K562 (cell line): ENCODE data around the gene CARMIL1. TPM values are rescaled to one million over a fixed set of nuclear protein-coding genes. Genes with fewer than 3 reads are reported as not detected.

ENCODE experiments used
- ATAC-seq: fragments of 200-7000 bp; cut with Tn5 transposase; 3 replicates; pipeline ENCODE4 v1.9.1; 2020; ENCODE audit warnings: moderate library complexity
- BruUV-seq: library from RNA; stranded (reverse); fragments of 400-500 nt; replicated peaks from 2 replicates; lab custom pipeline; 2021; lab: Mats Ljungman, UMichigan
- CTCF ChIA-PET: fragments of 300-600 bp; formaldehyde crosslinking; extraction: SDS; loops from one replicate; lab custom pipeline; 2021; ENCODE audit warnings: low intra/inter-chr PET ratio; lab: Yijun Ruan, JAX
- POLR2A ChIA-PET: fragments of 300-600, 350-650 bp; sonication (Branson Sonifier 250); formaldehyde crosslinking; extraction: SDS; loops from one replicate; lab custom pipeline; 2021; ENCODE audit warnings: antibody characterized with exemption, inconsistent platforms; lab: Yijun Ruan, JAX
- DNase-seq, 4 experiments: peaks; one replicate each; pipeline versions ENCODE4 v3.0.0 to v3.0.0-alpha.2; 2011 to 2018; ENCODE audit warnings: low spot score in 3 of 4, mixed read lengths in 3 of 4; ENCODE audit errors: extremely low read depth in 1 of 4
- FAIRE-seq: peaks from 2 replicates; lab custom pipeline; 2011; peaks lifted over from hg19 to GRCh38; lab: Jason Lieb, UNC
- H2AFZ ChIP-seq: 2 replicates; pipeline ENCODE4 v1.6.0; 2011; ENCODE audit warnings: low read depth, low read length, control low read depth, inconsistent platforms
- H3K27ac ChIP-seq: fragments of 200-600 bp; 3 replicates; pipeline ENCODE4 v1.8.0; 2011; ENCODE audit warnings: low read depth, mild to moderate bottlenecking, control low read depth, inconsistent platforms, low read length, moderate library complexity, mixed read lengths; ENCODE audit errors: extremely low read depth
- H3K27me3 ChIP-seq, 2 experiments: fragments of 300-600 bp in 1 of 2; 2 replicates in 1 of 2; 3 replicates in 1 of 2; pipeline versions ENCODE4 v1.6.0 to v1.8.0; 2011; ENCODE audit warnings: inconsistent platforms in 2 of 2, low read length in 2 of 2, mild to moderate bottlenecking in 1 of 2, mixed read lengths in 1 of 2, moderate library complexity in 1 of 2; ENCODE audit not compliant: control insufficient read depth in 2 of 2, insufficient read depth in 2 of 2
- H3K36me3 ChIP-seq: fragments of 300-600 bp; 3 replicates; pipeline ENCODE4 v1.8.0; 2011; ENCODE audit warnings: mild to moderate bottlenecking, low read length, inconsistent platforms; ENCODE audit not compliant: control insufficient read depth, insufficient read depth
- H3K4me1 ChIP-seq, 2 experiments: fragments of 200-600 bp in 1 of 2; replicated peaks in 1 of 2; 2 replicates in 1 of 2; 3 replicates in 1 of 2; pipeline versions ENCODE4 v1.5.1 to v1.8.0; 2011; ENCODE audit warnings: inconsistent platforms in 2 of 2, low read length in 2 of 2, mild to moderate bottlenecking in 1 of 2, mixed read lengths in 1 of 2, moderate library complexity in 1 of 2; ENCODE audit not compliant: control insufficient read depth in 2 of 2, insufficient read depth in 2 of 2
- H3K4me2 ChIP-seq: 2 replicates; pipeline ENCODE4 v1.6.1; 2011; ENCODE audit warnings: low read length, control low read depth, inconsistent platforms, mixed read lengths; ENCODE audit not compliant: insufficient read depth
- H3K4me3 ChIP-seq: fragments of 200-600 bp; sonication (generic), shearing (Covaris generic); 2 replicates; pipeline ENCODE4 v1.5.1; 2016; ENCODE audit warnings: control low read depth, inconsistent platforms
- H3K79me2 ChIP-seq: fragments of 200-600 bp; 3 replicates; pipeline ENCODE4 v1.8.0; 2011; ENCODE audit warnings: low read length, inconsistent platforms; ENCODE audit not compliant: control insufficient read depth, insufficient read depth
- H3K9ac ChIP-seq, 2 experiments: 2 replicates each; pipeline versions ENCODE4 v1.6.0 to v1.6.1; 2011; ENCODE audit warnings: low read depth in 2 of 2, low read length in 2 of 2, control low read depth in 1 of 2, inconsistent platforms in 1 of 2, mild to moderate bottlenecking in 1 of 2, mixed read lengths in 1 of 2; ENCODE audit not compliant: insufficient read depth in 1 of 2
- H3K9me1 ChIP-seq: one replicate; pipeline ENCODE4 v1.6.0; 2011; ENCODE audit warnings: inconsistent platforms, mild to moderate bottlenecking, low read length, moderate library complexity; ENCODE audit not compliant: control insufficient read depth, insufficient read depth
- H3K9me3 ChIP-seq: replicated peaks from 2 replicates; pipeline ENCODE4 v1.5.1; 2011; ENCODE audit warnings: low read depth, low read length, inconsistent platforms; ENCODE audit not compliant: control insufficient read depth, insufficient read depth
- H4K20me1 ChIP-seq: replicated peaks from 2 replicates; pipeline ENCODE4 v1.6.1; 2011; ENCODE audit warnings: low read length, inconsistent platforms, mixed read lengths; ENCODE audit not compliant: control insufficient read depth, insufficient read depth
- WGBS: fragments of 100-300 bp; shearing (Covaris generic); methylation state at CpG from one replicate; pipeline ENCODE4 v1.1.6; 2016; ENCODE audit warnings: low coverage, mixed read lengths; ENCODE audit not compliant: insufficient coverage; ENCODE audit errors: missing lambda C conversion rate; 5-methylcytosine and 5-hydroxymethylcytosine counted together
- in situ Hi-C: fragments of 300-500 bp; cut with MboI; formaldehyde crosslinking; loops from 4 replicates; pipeline ENCODE4 v1.15.0; 2018; ENCODE audit warnings: inconsistent platforms, mixed read lengths
- intact Hi-C: fragments of 100-400 bp; cut with micrococcal nuclease; formaldehyde crosslinking; loops from 2 replicates; pipeline ENCODE4 v1.14.2; 2022
- polyA plus RNA-seq, 8 experiments: library from polyadenylated mRNA; depleted of rRNA in 4 of 8; stranded (reverse) in 5 of 8; unstranded in 3 of 8; fragments of >200 nt; fragmentation: Nextera tagmentation in 2 of 8; fragmentation: Illumina TruSeq in 1 of 8; extraction: Ambion mirVana in 2 of 8; extraction: Trizol in 1 of 8; gene quantifications; 2 replicates each; pipeline versions ENCODE4 v1.2.1 to v1.2.3, GENCODE V29; 2011 to 2014; ENCODE audit warnings: inconsistent platforms in 1 of 8, missing spikeins in 1 of 8
- total RNA-seq, 7 experiments: library from RNA; depleted of rRNA in 6 of 7; stranded (reverse); fragments of >200 nt in 6 of 7; fragmentation: Illumina TruSeq in 2 of 7; extraction: Trizol in 2 of 7; gene quantifications; 2 replicates each; pipeline versions ENCODE4 v1.2.1 to v1.2.3, GENCODE V29; 2011 to 2021; ENCODE audit warnings: low replicate concordance in 1 of 7
- TF ChIP-seq, protein P1 (sequence below): fragments of 250-450 bp; sonication (Bioruptor Pico); IDR thresholded peaks from 2 replicates; pipeline ENCODE4 v1.5.0; 2022; ENCODE audit warnings: mild to moderate bottlenecking
- TF ChIP-seq, protein P2 (sequence below), 3 experiments: IDR thresholded peaks in 2 of 3; conservative IDR thresholded peaks in 1 of 3; 2 replicates each; pipeline ENCODE4 v1.5.1; 2011 to 2012; ENCODE audit warnings: low read length in 3 of 3, mild to moderate bottlenecking in 3 of 3, control low read depth in 2 of 3, improper control_type of control experiment in 1 of 3, inconsistent platforms in 1 of 3, low read depth in 1 of 3, mixed read lengths in 1 of 3, moderate library complexity in 1 of 3; ENCODE audit not compliant: insufficient read depth in 2 of 3

Gene CARMIL1
- total and polyA plus RNA-seq, 9 of the 15 experiments (the other 6 are each of a cell fraction or from before 2014, with no cell fraction given) = 0.04 to 0.32 (median 0.10) TPM; not detected in 1

DNA sequence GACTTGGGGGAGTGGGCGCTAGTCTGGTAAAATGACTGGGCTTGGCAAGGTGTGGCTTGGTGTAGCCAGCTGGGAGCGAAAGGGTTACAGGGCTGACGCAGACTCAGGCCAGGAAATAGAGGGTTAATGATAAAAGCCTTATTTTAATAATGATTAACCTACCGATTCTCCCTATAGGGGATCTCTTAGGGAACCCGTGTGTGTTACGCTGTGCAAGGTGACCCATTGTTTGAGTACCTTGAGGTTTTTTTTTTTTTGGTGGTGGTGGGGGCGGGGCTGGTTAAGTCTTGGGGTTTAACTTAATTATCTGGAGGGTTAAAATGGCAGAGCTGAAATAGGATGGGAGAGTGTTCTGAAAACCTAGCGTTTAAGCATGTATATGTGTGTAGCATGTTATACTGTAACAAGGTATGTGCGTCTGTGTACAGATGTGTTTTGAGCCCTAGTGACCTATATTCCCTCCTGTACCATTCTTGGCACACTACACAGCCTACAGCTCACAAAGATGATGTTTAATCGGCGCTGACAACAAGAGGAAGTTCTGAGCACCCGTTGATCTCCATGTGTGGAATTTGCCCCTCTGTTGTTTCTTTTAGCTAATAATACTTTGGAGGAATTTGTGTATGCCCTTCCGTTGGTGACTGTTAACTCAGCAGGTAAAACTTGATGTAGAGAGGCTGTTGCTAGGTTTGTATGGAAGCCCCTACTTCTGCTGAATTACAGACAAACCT is 1.3 kb downstream of the CARMIL1 start (continued):
- TF ChIP-seq, protein P1, sequence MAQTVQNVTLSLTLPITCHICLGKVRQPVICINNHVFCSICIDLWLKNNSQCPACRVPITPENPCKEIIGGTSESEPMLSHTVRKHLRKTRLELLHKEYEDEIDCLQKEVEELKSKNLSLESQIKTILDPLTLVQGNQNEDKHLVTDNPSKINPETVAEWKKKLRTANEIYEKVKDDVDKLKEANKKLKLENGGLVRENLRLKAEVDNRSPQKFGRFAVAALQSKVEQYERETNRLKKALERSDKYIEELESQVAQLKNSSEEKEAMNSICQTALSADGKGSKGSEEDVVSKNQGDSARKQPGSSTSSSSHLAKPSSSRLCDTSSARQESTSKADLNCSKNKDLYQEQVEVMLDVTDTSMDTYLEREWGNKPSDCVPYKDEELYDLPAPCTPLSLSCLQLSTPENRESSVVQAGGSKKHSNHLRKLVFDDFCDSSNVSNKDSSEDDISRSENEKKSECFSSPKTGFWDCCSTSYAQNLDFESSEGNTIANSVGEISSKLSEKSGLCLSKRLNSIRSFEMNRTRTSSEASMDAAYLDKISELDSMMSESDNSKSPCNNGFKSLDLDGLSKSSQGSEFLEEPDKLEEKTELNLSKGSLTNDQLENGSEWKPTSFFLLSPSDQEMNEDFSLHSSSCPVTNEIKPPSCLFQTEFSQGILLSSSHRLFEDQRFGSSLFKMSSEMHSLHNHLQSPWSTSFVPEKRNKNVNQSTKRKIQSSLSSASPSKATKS = no peak

DNA sequence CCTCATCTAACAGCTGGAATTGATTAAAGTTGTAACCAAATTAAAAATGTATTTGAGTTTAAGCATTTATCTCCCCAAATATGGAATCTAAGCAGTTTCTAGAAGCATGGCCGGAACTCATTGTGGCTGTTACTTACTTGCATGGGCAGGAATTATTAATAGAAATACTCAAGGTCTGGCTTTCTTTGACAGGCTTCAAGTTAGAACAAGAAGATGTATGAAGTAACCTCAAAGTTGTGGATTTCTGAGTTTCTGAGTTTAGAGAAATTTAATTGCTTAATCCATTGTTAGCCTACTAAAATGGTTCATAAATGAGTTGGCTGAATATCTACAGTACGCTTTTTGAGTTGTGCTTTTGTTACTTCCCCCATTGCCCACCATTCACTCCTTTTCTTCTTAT is 7.7 kb downstream of the CARMIL1 start:
- Histone ChIP-seq H2AFZ (no peak overlapping the region), H4K20me1 (no peaks in the 10 kb centered on the region), H3K27me3 (peaks cover 0 to 4% of the 10 kb centered on the region in 2 experiments; a peak in 4 of 5 replicates), H3K4me2 (no peak overlapping the region), H3K9me1 (no peaks in the 10 kb centered on the region), H3K4me3 (no peak overlapping the region), H3K9ac (no peak overlapping the region), H3K36me3 (no peaks in the 10 kb centered on the region), H3K4me1 (no peaks in the 10 kb centered on the region), H3K27ac (no peak overlapping the region), H3K79me2 (no peaks in the 10 kb centered on the region), H3K9me3 (no peaks in the 10 kb centered on the region)
- POLR2A ChIA-PET = no interaction called here
- ATAC-seq (no peak), DNase-seq (no peak), FAIRE-seq (no peak)
- intact Hi-C loops (no loop called here), in situ Hi-C loops (no loop called here)
- CTCF ChIA-PET = no interaction called here
- no TSS peak for BruUV-seq
- WGBS = 2% methylated on average over 2 of the region's 2 CpGs
- TF ChIP-seq, protein P2, sequence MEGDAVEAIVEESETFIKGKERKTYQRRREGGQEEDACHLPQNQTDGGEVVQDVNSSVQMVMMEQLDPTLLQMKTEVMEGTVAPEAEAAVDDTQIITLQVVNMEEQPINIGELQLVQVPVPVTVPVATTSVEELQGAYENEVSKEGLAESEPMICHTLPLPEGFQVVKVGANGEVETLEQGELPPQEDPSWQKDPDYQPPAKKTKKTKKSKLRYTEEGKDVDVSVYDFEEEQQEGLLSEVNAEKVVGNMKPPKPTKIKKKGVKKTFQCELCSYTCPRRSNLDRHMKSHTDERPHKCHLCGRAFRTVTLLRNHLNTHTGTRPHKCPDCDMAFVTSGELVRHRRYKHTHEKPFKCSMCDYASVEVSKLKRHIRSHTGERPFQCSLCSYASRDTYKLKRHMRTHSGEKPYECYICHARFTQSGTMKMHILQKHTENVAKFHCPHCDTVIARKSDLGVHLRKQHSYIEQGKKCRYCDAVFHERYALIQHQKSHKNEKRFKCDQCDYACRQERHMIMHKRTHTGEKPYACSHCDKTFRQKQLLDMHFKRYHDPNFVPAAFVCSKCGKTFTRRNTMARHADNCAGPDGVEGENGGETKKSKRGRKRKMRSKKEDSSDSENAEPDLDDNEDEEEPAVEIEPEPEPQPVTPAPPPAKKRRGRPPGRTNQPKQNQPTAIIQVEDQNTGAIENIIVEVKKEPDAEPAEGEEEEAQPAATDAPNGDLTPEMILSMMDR (IDR thresholded peaks at IDR 0.05 in 2 of 3, conservative IDR thresholded peaks at IDR 0.05 in 1 of 3; ENCODE audit: insufficient read depth in 2 of 3, low read depth in 1 of 3, low read length in 3 of 3) = no peak
